NT2/D1 (cell line): ENCODE data around the gene SSUH2.

Experiments used
- DNase-seq: peaks from one replicate; pipeline ENCODE4 v3.0.0-alpha.2; 2011; ENCODE audit warnings: low read depth, low spot score
- H3K27me3 ChIP-seq: 2 replicates; pipeline ENCODE4 v1.6.0; 2011; ENCODE audit warnings: mild to moderate bottlenecking; ENCODE audit not compliant: insufficient read length, insufficient read depth
- H3K36me3 ChIP-seq: 2 replicates; pipeline ENCODE4 v1.6.1; 2011; ENCODE audit warnings: mild to moderate bottlenecking, low read length, mixed read lengths; ENCODE audit not compliant: insufficient read depth, insufficient read length
- H3K4me1 ChIP-seq: 2 replicates; pipeline ENCODE4 v1.5.1; 2011; ENCODE audit not compliant: insufficient read depth, insufficient read length
- H3K4me3 ChIP-seq: 2 replicates; pipeline ENCODE4 v1.5.1; 2011; ENCODE audit warnings: low read depth; ENCODE audit not compliant: insufficient read length
- H3K9ac ChIP-seq: 2 replicates; pipeline ENCODE4 v1.6.0; 2011; ENCODE audit warnings: low read depth; ENCODE audit not compliant: insufficient read length
- H3K9me3 ChIP-seq: 2 replicates; pipeline ENCODE4 v1.5.1; 2011; ENCODE audit warnings: mild to moderate bottlenecking, low read length; ENCODE audit not compliant: insufficient read depth
- SUZ12 ChIP-seq: IDR thresholded peaks from 2 replicates; pipeline ENCODE4 v1.6.1; 2011; ENCODE audit not compliant: insufficient read length, insufficient read depth; ENCODE audit errors: extremely low read depth
- YY1 ChIP-seq: IDR thresholded peaks from 2 replicates; pipeline ENCODE4 v1.6.1; 2011; ENCODE audit not compliant: insufficient read length, insufficient read depth
- ZNF274 ChIP-seq: IDR thresholded peaks from 2 replicates; pipeline ENCODE4 v1.6.1; 2011; ENCODE audit warnings: mild to moderate bottlenecking, low read depth, low read length

SSUH2 gene

GRCh38 chr3:8597219-8597853 is 47.3 kb downstream of the SSUH2 start:
- DNase-seq: no peak
- H3K4me3 ChIP-seq: no peak overlapping the region
- no peaks in the 10 kb centered on the region for H3K9me3 ChIP-seq
- H3K9ac ChIP-seq: no peak overlapping the region
- H3K27me3 ChIP-seq: no peaks in the 10 kb centered on the region
- TF ChIP-seq YY1 (no peak), ZNF274 (no peak), SUZ12 (no peak)
- H3K36me3 ChIP-seq: no peaks in the 10 kb centered on the region
- no peaks in the 10 kb centered on the region for H3K4me1 ChIP-seq

- TF ChIP-seq YY1 (no peak), ZNF274 (no peak), SUZ12 (no peak)
- no peak for DNase-seq
- Histone ChIP-seq H3K9ac (no peak overlapping the region), H3K4me3 (no peak overlapping the region), H3K4me1 (no peaks in the 10 kb centered on the region), H3K27me3 (no peaks in the 10 kb centered on the region), H3K9me3 (no peaks in the 10 kb centered on the region), H3K36me3 (no peaks in the 10 kb centered on the region)
Observed at GRCh38 chr3:8596321-8597218, 48.0 kb downstream of the SSUH2 start.

- Histone ChIP-seq H3K36me3 (no peaks in the 10 kb centered on the region), H3K9me3 (no peaks in the 10 kb centered on the region), H3K9ac (no peak overlapping the region), H3K4me3 (no peak overlapping the region), H3K4me1 (no peaks in the 10 kb centered on the region), H3K27me3 (no peaks in the 10 kb centered on the region)
- no peak for TF ChIP-seq SUZ12
- TF ChIP-seq YY1: no peak
- no peak for TF ChIP-seq ZNF274
- DNase-seq: no peak
Observed at GRCh38 chr3:8595695-8596115, 48.9 kb downstream of the SSUH2 start.

- H3K36me3 ChIP-seq: no peaks in the 10 kb centered on the region
- no peaks in the 10 kb centered on the region for H3K9me3 ChIP-seq
- TF ChIP-seq SUZ12 (no peak), ZNF274 (no peak), YY1 (no peak)
- no peak overlapping the region for H3K4me3 ChIP-seq
- no peak overlapping the region for H3K9ac ChIP-seq
- H3K27me3 ChIP-seq: no peaks in the 10 kb centered on the region
- H3K4me1 ChIP-seq: no peaks in the 10 kb centered on the region
- no peak for DNase-seq
Observed at GRCh38 chr3:8595252-8595651, 49.3 kb downstream of the SSUH2 start.

- no peak for DNase-seq
- Histone ChIP-seq H3K9me3 (no peaks in the 10 kb centered on the region), H3K27me3 (no peaks in the 10 kb centered on the region), H3K36me3 (no peaks in the 10 kb centered on the region), H3K4me1 (no peaks in the 10 kb centered on the region), H3K9ac (no peak overlapping the region), H3K4me3 (no peak overlapping the region)
- TF ChIP-seq ZNF274 (no peak), SUZ12 (no peak), YY1 (no peak)
Observed at GRCh38 chr3:8593021-8593827, 51.4 kb downstream of the SSUH2 start.

- TF ChIP-seq SUZ12 (no peak), YY1 (no peak), ZNF274 (no peak)
- no peak for DNase-seq
- no peaks in the 10 kb centered on the region for H3K36me3 ChIP-seq
- no peaks in the 10 kb centered on the region for H3K9me3 ChIP-seq
- H3K9ac ChIP-seq: no peak overlapping the region
- no peaks in the 10 kb centered on the region for H3K27me3 ChIP-seq
- H3K4me3 ChIP-seq: no peak overlapping the region
- H3K4me1 ChIP-seq: no peaks in the 10 kb centered on the region
Observed at GRCh38 chr3:8589880-8590556, 54.6 kb downstream of the SSUH2 start.
